Esophagus squamous epithelium (tissue), 5 donors: ENCODE results near the gene RAPGEF1. TPM values are rescaled to one million over a fixed set of nuclear protein-coding genes. Genes with fewer than 3 reads are reported as not detected.
A peak's percentile ranks its signal among the peaks of the same experiment; 100 is the strongest.

Experiments used
- DNase-seq: peaks from one replicate; lab custom pipeline; 2025; lab: John Stamatoyannopoulos, UW
- H3K27ac ChIP-seq, 4 donors: fragments of 200-600 bp; sonication (generic); one replicate each; pipeline ENCODE4 v1.5.1; 2016 to 2019; ENCODE audit warnings: mild to moderate bottlenecking in 1 of 4
- H3K27me3 ChIP-seq, 4 donors: fragments of 200-600 bp; sonication (generic); 1 replicate in 3 of 4; 2 replicates in 1 of 4; pipeline versions ENCODE4 v1.5.1 to v1.6.0; 2017 to 2021; ENCODE audit warnings: antibody characterized with exemption in 1 of 4
- H3K36me3 ChIP-seq, 3 donors: fragments of 200-600 bp; sonication (generic); one replicate each; pipeline ENCODE4 v1.5.1; 2016 to 2019
- H3K4me1 ChIP-seq, 3 donors: fragments of 200-600 bp; sonication (generic); one replicate each; pipeline ENCODE4 v1.5.1; 2017 to 2019
- H3K4me3 ChIP-seq, 4 donors: fragments of 200-600 bp; sonication (generic); 1 replicate in 3 of 4; 2 replicates in 1 of 4; pipeline ENCODE4 v1.5.1; 2016 to 2019; ENCODE audit warnings: mild to moderate bottlenecking in 2 of 4, moderate library complexity in 1 of 4
- H3K9me3 ChIP-seq, 3 donors: fragments of 200-600 bp; sonication (generic); one replicate each; pipeline ENCODE4 v1.5.1; 2016 to 2019
- CTCF ChIP-seq, 6 experiments: fragments of 450-650 bp in 4 of 6; fragments of 200-600 bp in 2 of 6; sonication (generic) in 2 of 6; IDR thresholded peaks; one replicate each; pipeline ENCODE4 v1.5.1; 2016 to 2019; ENCODE audit warnings: antibody characterized with exemption in 6 of 6, mild to moderate bottlenecking in 4 of 6, moderate library complexity in 4 of 6
- POLR2A ChIP-seq, 4 donors: fragments of 450-650 bp; IDR thresholded peaks; one replicate each; pipeline ENCODE4 v1.6.1; 2017; ENCODE audit warnings: antibody characterized with exemption in 4 of 4, mild to moderate bottlenecking in 4 of 4, moderate library complexity in 3 of 4
- WGBS, 2 donors: methylation state at CpG; one replicate each; pipeline ENCODE4 v1.1.5; 2018; 5-methylcytosine and 5-hydroxymethylcytosine counted together
- intact Hi-C: fragments of 100-400 bp; cut with DNase I; formaldehyde crosslinking; loops from one replicate; pipeline ENCODE4 v1.15.0; 2022
- total RNA-seq, 4 donors: library from RNA; depleted of rRNA; stranded (reverse); fragments of >200 nt; gene quantifications; one replicate each; pipeline ENCODE4 v1.1.0, GENCODE V29; 2016
- donor health status: DM: yes; HTN: yes; CAD: no.

Gene RAPGEF1
- total RNA-seq, 4 donors from 2014 or later = 12.2 to 40.4 (median 19.0) TPM

DNA sequence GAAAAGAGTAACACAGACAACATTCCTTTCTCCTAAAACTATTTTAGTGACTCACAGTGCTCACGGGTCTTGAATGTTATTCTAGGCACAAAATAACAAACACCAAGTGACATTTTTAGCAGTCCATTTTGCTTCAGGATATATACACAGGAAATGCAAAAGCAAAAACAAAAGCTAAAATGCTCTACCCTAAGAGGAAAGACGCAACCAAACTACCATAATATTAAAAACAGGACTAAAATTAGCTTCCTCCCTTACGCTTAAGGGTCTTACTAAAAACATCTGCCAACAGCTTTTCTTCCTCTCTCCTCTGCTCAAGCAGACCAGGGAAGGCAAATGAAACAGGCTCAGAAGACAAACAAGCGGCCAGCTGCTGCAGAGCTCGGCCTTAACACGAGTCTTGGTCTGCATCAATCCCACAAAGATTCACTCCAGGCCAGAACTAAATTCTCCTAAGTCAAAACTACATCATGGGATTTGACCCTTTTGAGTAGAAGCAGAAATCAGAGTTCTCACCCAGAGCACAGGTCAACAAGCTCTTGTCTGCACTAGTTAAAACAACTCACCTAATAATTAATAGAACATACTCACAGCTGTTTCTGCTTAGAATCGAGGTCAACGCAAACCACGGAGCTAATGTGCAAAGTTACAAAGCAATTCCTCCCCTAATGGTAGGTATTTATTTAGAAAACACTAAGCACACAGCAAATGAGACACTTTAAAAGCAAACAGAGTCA is 62.3 kb downstream of the RAPGEF1 start:
- Histone ChIP-seq H3K27me3 (peaks cover 0 to 13% (median 0%) of the 10 kb centered on the region in 4 donors), H3K4me3 (peak overlapping the region in 1 of 4 donors; percentile 13), H3K4me1 (peaks cover 40 to 86% (median 58%) of the 10 kb centered on the region in 3 donors), H3K36me3 (no peaks in the 10 kb centered on the region), H3K9me3 (no peaks in the 10 kb centered on the region), H3K27ac (peak overlapping the region; percentile 62 to 90 (median 86))
- DNase-seq = no peak
- no peak for TF ChIP-seq CTCF (IDR thresholded peaks at IDR 0.05)
- TF ChIP-seq POLR2A (IDR thresholded peaks at IDR 0.05) = no peak
- intact Hi-C loops = loop anchor here (10.0 kb wide), 1 partner anchor 57 kb away; no protein-coding TSS in a partner anchor
- 16 to 20% methylated on average over 6 to 9 of the region's 9 CpGs for WGBS, 2 donors

GRCh38 chr9:131677049-131677443 is 62.8 kb downstream of the RAPGEF1 start:
- no peak for DNase-seq
- Histone ChIP-seq H3K4me3 (peak overlapping the region in 1 of 4 donors; percentile 33), H3K36me3 (no peaks in the 10 kb centered on the region), H3K27me3 (peaks cover 0 to 13% (median 0%) of the 10 kb centered on the region in 4 donors), H3K9me3 (no peaks in the 10 kb centered on the region), H3K27ac (peak overlapping the region; percentile 62 to 90 (median 86)), H3K4me1 (peaks cover 40 to 88% (median 63%) of the 10 kb centered on the region in 3 donors)
- TF ChIP-seq CTCF (IDR thresholded peaks at IDR 0.05) = no peak
- no peak for TF ChIP-seq POLR2A (IDR thresholded peaks at IDR 0.05)
- intact Hi-C loops = loop anchor here (10.0 kb wide), 1 partner anchor 58 kb away; no protein-coding TSS in a partner anchor
- WGBS, 2 donors = 29 to 42% methylated on average over 4 of the region's 4 CpGs

GRCh38 chr9:131676431-131676972 is 63.4 kb downstream of the RAPGEF1 start:
- H3K4me1 ChIP-seq = peaks cover 40 to 94% (median 67%) of the 10 kb centered on the region in 3 donors
- DNase-seq = no peak
- TF ChIP-seq POLR2A (IDR thresholded peaks at IDR 0.05) = peak in 1 of 4 donors; percentile 54
- TF ChIP-seq CTCF (IDR thresholded peaks at IDR 0.05) = no peak

GRCh38 chr9:131675437-131676022 is 64.3 kb downstream of the RAPGEF1 start:
- Histone ChIP-seq H3K4me3 (peak overlapping the region in 1 of 4 donors; percentile 37), H3K27me3 (peaks cover 0 to 13% (median 0%) of the 10 kb centered on the region in 4 donors), H3K36me3 (no peaks in the 10 kb centered on the region), H3K9me3 (no peaks in the 10 kb centered on the region), H3K4me1 (peaks cover 40 to 99% (median 67%) of the 10 kb centered on the region in 3 donors), H3K27ac (peak overlapping the region; percentile 62 to 90 (median 86))
- TF ChIP-seq POLR2A (IDR thresholded peaks at IDR 0.05) (no peak), CTCF (IDR thresholded peaks at IDR 0.05) (no peak)
- whole genome bisulfite sequencing, 2 donors = 77% methylated on average over 6 of the region's 6 CpGs
- no peak for DNase-seq
- intact Hi-C loops = loop anchor here (10.0 kb wide), 1 partner anchor 59 kb away; no protein-coding TSS in a partner anchor

More at GRCh38 chr9:131676431-131676972, 63.4 kb downstream of the RAPGEF1 start:
- H3K27me3 ChIP-seq = peaks cover 0 to 13% (median 0%) of the 10 kb centered on the region in 4 donors
- H3K9me3 ChIP-seq = no peaks in the 10 kb centered on the region
- peak overlapping the region in 1 of 4 donors; percentile 33 for H3K4me3 ChIP-seq
- no peaks in the 10 kb centered on the region for H3K36me3 ChIP-seq
- intact Hi-C loops = loop anchor here (10.0 kb wide), 1 partner anchor 58 kb away; no protein-coding TSS in a partner anchor
- peak overlapping the region; percentile 62 to 90 (median 86) for H3K27ac ChIP-seq
- WGBS, 2 donors = 30 to 42% methylated on average over 5 of the region's 6 CpGs
